Astrocyte of the cerebellum (primary cell): ENCODE measurements around the gene MEGF6.

Experiments used
- DNase-seq: peaks from one replicate; pipeline ENCODE4 v3.0.0-alpha.2; 2011; ENCODE audit warnings: low read depth
- H3K4me3 ChIP-seq: 2 replicates; pipeline ENCODE4 v1.5.1; 2011; ENCODE audit warnings: mild to moderate bottlenecking, low read depth, low read length, moderate library complexity
- CTCF ChIP-seq: IDR thresholded peaks from 2 replicates; pipeline ENCODE4 v1.5.1; 2012; ENCODE audit warnings: low read length, low read depth, moderate library complexity, mild to moderate bottlenecking; ENCODE audit errors: missing control alignments
- in situ Hi-C: cut with HindIII; loops from 2 replicates; pipeline ENCODE4 v1.10.0; 2017; ENCODE audit warnings: low sequenced_read_pairs

Gene MEGF6

DNA sequence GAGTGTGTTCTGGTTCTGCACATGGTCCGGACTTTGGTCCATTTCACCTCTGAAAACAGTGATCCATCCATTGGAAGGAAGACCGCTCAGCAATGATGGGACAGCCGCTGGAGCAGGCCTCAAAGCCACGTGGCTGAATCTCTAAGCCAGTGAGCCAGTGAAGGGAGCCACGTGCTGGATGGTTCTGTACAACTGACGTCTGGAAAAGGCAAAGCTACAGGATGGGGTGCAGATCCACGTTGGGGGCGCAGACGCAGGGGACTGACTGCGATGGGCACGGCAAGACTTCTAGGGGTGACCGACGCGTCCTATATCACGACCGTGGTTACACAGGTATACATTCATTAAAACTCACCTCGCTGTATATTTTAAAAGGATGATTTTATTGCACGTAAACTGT is 167.0 kb downstream of the MEGF6 start:
- H3K4me3 ChIP-seq, result no peak overlapping the region
- TF ChIP-seq CTCF, result no peak
- in situ Hi-C loops, result no loop called here
- DNase-seq, result no peak

GRCh38 chr1:3443807-3444206 is 167.5 kb downstream of the MEGF6 start:
- TF ChIP-seq CTCF, result no peak
- no peak for DNase-seq
- H3K4me3 ChIP-seq, result no peak overlapping the region
- in situ Hi-C loops, result no loop called here

GRCh38 chr1:3442901-3443300 is 168.4 kb downstream of the MEGF6 start:
- H3K4me3 ChIP-seq, result no peak overlapping the region
- in situ Hi-C loops, result no loop called here
- DNase-seq, result no peak
- TF ChIP-seq CTCF, result no peak

- DNase-seq, result no peak
- H3K4me3 ChIP-seq, result no peak overlapping the region
- in situ Hi-C loops, result no loop called here
- TF ChIP-seq CTCF, result no peak
Observed at GRCh38 chr1:3442331-3442730, 169.0 kb downstream of the MEGF6 start.

DNA sequence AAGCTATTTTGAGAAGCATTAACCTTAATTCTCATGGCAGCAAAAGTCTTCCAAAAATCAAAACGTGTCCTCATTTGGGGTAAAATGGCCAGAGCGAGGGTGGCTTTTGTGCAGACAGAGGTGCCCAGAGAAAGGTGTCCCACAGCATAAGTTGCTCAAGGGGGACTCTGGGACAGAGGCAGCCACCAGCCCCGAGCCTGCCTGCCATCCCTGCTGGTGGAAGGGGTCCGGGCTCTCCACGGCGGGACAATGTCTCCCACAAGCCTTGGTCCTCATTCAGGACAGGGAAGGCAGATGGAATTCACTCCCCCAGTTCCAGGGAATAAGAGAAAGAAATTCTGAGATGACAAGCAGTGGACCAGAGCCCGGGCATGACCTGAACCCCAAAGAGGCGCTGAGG is 169.4 kb downstream of the MEGF6 start:
- in situ Hi-C loops, result no loop called here
- no peak for TF ChIP-seq CTCF
- DNase-seq, result no peak

GRCh38 chr1:3441410-3441847 is 169.9 kb downstream of the MEGF6 start:
- no peak for DNase-seq
- in situ Hi-C loops, result no loop called here
- H3K4me3 ChIP-seq, result no peak overlapping the region
- TF ChIP-seq CTCF, result no peak

More for the DNA sequence above, 169.4 kb downstream of the MEGF6 start:
- no peak overlapping the region for H3K4me3 ChIP-seq
